BLaER1 treated with 17β-estradiol and CSF1 and Interleukin-3, amounts not matched to agents 10 nM and 100 nM (cell line): ENCODE data around the gene MYOZ3.

Source experiments
- H3K27ac ChIP-seq, 11 experiments: shearing (Covaris generic); formaldehyde crosslinking; 2 replicates each; pipeline ENCODE4 v1.8.1; 2022
- H3K27me3 ChIP-seq, 11 experiments: shearing (Covaris generic); formaldehyde crosslinking; 2 replicates each; pipeline ENCODE4 v1.8.1; 2022
- H3K36me3 ChIP-seq, 11 experiments: shearing (Covaris generic); formaldehyde crosslinking; 2 replicates each; pipeline ENCODE4 v1.8.1; 2022
- H3K4me1 ChIP-seq, 10 experiments: shearing (Covaris generic); formaldehyde crosslinking; 2 replicates each; pipeline ENCODE4 v1.8.1; 2022
- H3K4me2 ChIP-seq, 11 experiments: shearing (Covaris generic); formaldehyde crosslinking; 2 replicates each; pipeline ENCODE4 v1.8.1; 2022
- H3K4me3 ChIP-seq, 10 experiments: shearing (Covaris generic); formaldehyde crosslinking; 2 replicates each; pipeline ENCODE4 v1.8.1; 2022
- H3K9ac ChIP-seq, 11 experiments: shearing (Covaris generic); formaldehyde crosslinking; 2 replicates each; pipeline ENCODE4 v1.8.1; 2022
- H3K9me3 ChIP-seq, 11 experiments: shearing (Covaris generic); formaldehyde crosslinking; replicated peaks in 1 of 11; 2 replicates each; pipeline ENCODE4 v1.8.1; 2022
- H4K20me1 ChIP-seq, 11 experiments: shearing (Covaris generic); formaldehyde crosslinking; 2 replicates each; pipeline ENCODE4 v1.8.1; 2022
- Cebpa-rat ChIP-seq, 11 experiments: shearing (Covaris generic); IDR thresholded peaks; 2 replicates each; pipeline ENCODE4 v1.8.1; 2022

Gene MYOZ3

DNA sequence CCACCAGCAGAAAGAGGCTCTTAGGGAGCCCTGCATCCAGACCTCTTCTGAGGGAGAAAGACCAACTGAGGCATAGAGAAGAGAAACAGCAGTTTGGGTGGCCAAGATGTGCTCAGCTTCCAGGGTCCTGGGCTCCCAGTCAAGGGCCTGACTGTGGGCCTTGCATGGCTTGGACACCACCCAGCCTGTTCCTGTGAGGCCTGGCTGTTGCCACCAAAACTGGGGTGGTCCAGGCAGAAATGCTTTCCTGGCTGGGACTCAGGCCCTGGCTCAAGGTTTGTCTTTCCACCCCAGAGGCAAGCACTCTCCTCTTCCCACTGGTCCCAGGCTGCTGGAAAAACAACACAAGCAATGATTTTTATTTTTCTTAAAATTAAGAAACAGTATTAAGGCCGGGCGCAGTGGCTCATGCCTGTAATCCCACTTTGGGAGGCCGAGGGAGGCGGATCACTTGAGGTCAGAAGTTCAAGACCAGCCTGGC, 13.3 kb downstream of the MYOZ3 start:
- Histone ChIP-seq H3K27me3 (peaks cover 23 to 35% (median 29%) of the 10 kb centered on the region in 11 experiments), H3K4me1 (peaks cover 17 to 31% (median 23%) of the 10 kb centered on the region in 10 experiments), H3K36me3 (peaks cover 0 to 16% (median 7%) of the 10 kb centered on the region in 11 experiments; a peak in 10 of 22 replicates), H3K27ac (no peak overlapping the region), H3K9me3 (no peaks in the 10 kb centered on the region), H3K4me3 (no peak overlapping the region), H3K9ac (peak overlapping the region in 1 of 11 experiments; percentile 9; a peak in 1 of 22 replicates), H4K20me1 (peaks cover 0 to 11% (median 0%) of the 10 kb centered on the region in 11 experiments; a peak in 2 of 22 replicates), H3K4me2 (no peak overlapping the region)
- TF ChIP-seq Cebpa-rat (IDR thresholded peaks at IDR 0.05) = no peak

DNA sequence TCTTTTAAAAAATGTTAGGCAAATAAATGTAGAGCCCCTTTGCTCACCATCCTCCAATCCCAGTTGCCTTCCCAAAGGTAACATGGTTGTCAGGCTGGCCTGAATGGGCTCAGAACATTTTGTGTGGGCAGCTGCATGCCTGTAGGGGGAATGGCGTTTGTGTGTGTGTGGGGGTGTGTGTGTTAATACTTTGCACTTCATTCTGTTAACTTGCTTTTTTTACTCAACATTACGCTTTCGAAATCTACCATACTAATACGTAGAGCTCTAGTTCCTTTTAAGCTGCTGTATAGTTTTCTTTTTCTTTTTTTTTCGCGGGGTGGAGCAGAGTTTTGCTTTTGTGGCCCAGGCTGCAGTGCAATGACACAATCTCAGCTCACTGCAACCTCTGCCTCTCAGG, 14.0 kb downstream of the MYOZ3 start:
- H3K27me3 ChIP-seq = peaks cover 21 to 33% (median 29%) of the 10 kb centered on the region in 11 experiments
- H3K27ac ChIP-seq = no peak overlapping the region
- no peak for TF ChIP-seq Cebpa-rat (IDR thresholded peaks at IDR 0.05)
- H3K4me3 ChIP-seq = no peak overlapping the region
- H3K4me2 ChIP-seq = no peak overlapping the region
- H4K20me1 ChIP-seq = peaks cover 0 to 11% (median 0%) of the 10 kb centered on the region in 11 experiments; a peak in 2 of 22 replicates
- H3K9ac ChIP-seq = no peak overlapping the region
- H3K4me1 ChIP-seq = peaks cover 17 to 31% (median 23%) of the 10 kb centered on the region in 10 experiments
- no peaks in the 10 kb centered on the region for H3K9me3 ChIP-seq
- peaks cover 0 to 18% (median 8%) of the 10 kb centered on the region in 11 experiments; a peak in 11 of 22 replicates for H3K36me3 ChIP-seq

- Histone ChIP-seq H3K4me2 (no peak overlapping the region), H3K4me1 (peaks cover 12 to 24% (median 19%) of the 10 kb centered on the region in 10 experiments), H3K36me3 (peaks cover 0 to 31% (median 9%) of the 10 kb centered on the region in 11 experiments; a peak in 11 of 22 replicates), H3K27ac (no peak overlapping the region), H4K20me1 (peaks cover 0 to 4% (median 0%) of the 10 kb centered on the region in 11 experiments; a peak in 2 of 22 replicates), H3K9ac (no peak overlapping the region; a peak in 1 of 22 replicates), H3K27me3 (peaks cover 6 to 18% (median 14%) of the 10 kb centered on the region in 11 experiments), H3K4me3 (no peak overlapping the region), H3K9me3 (no peaks in the 10 kb centered on the region)
- TF ChIP-seq Cebpa-rat (IDR thresholded peaks at IDR 0.05) = no peak
These were observed 15.5 kb downstream of the MYOZ3 start for GRCh38 chr5:150676578-150676977.

GRCh38 chr5:150689120-150689519, 28.1 kb downstream of the MYOZ3 start:
- peaks cover 0 to 18% (median 0%) of the 10 kb centered on the region in 11 experiments; a peak in 5 of 22 replicates for H4K20me1 ChIP-seq
- no peak overlapping the region for H3K9ac ChIP-seq
- no peak for TF ChIP-seq Cebpa-rat (IDR thresholded peaks at IDR 0.05)
- H3K36me3 ChIP-seq = peaks cover 59 to 92% (median 64%) of the 10 kb centered on the region in 11 experiments
- H3K27ac ChIP-seq = no peak overlapping the region
- no peak overlapping the region for H3K4me3 ChIP-seq
- no peaks in the 10 kb centered on the region for H3K27me3 ChIP-seq
- H3K4me2 ChIP-seq = no peak overlapping the region
- peaks cover 0 to 11% (median 10%) of the 10 kb centered on the region in 10 experiments; a peak in 12 of 20 replicates for H3K4me1 ChIP-seq
- H3K9me3 ChIP-seq = no peaks in the 10 kb centered on the region

GRCh38 chr5:150690760-150691159, 29.7 kb downstream of the MYOZ3 start:
- Histone ChIP-seq H3K27me3 (no peaks in the 10 kb centered on the region), H3K4me1 (peaks cover 0 to 11% (median 10%) of the 10 kb centered on the region in 10 experiments; a peak in 12 of 20 replicates), H3K27ac (no peak overlapping the region), H3K4me3 (no peak overlapping the region), H4K20me1 (peaks cover 0 to 18% (median 0%) of the 10 kb centered on the region in 11 experiments; a peak in 5 of 22 replicates), H3K9ac (no peak overlapping the region), H3K36me3 (peaks cover 75 to 99% (median 80%) of the 10 kb centered on the region in 11 experiments), H3K9me3 (no peaks in the 10 kb centered on the region), H3K4me2 (no peak overlapping the region)
- TF ChIP-seq Cebpa-rat (IDR thresholded peaks at IDR 0.05) = no peak

- Histone ChIP-seq H3K4me2 (no peak overlapping the region), H3K27me3 (no peaks in the 10 kb centered on the region), H3K27ac (no peak overlapping the region), H3K9ac (no peak overlapping the region), H4K20me1 (peaks cover 0 to 18% (median 0%) of the 10 kb centered on the region in 11 experiments; a peak in 7 of 22 replicates), H3K36me3 (peaks cover 85 to 100% (median 94%) of the 10 kb centered on the region in 11 experiments), H3K4me1 (peaks cover 0 to 11% (median 10%) of the 10 kb centered on the region in 10 experiments; a peak in 12 of 20 replicates), H3K4me3 (no peak overlapping the region), H3K9me3 (no peaks in the 10 kb centered on the region)
- TF ChIP-seq Cebpa-rat (IDR thresholded peaks at IDR 0.05) = no peak
These were observed 31.2 kb downstream of the MYOZ3 start for GRCh38 chr5:150692276-150692675.

- Histone ChIP-seq H3K27me3 (no peaks in the 10 kb centered on the region), H4K20me1 (peaks cover 0 to 38% (median 12%) of the 10 kb centered on the region in 11 experiments; a peak in 15 of 22 replicates), H3K27ac (no peak overlapping the region), H3K4me1 (peaks cover 5 to 11% (median 9%) of the 10 kb centered on the region in 10 experiments), H3K9me3 (no peaks in the 10 kb centered on the region), H3K9ac (no peak overlapping the region), H3K36me3 (peaks cover 88 to 100% (median 99%) of the 10 kb centered on the region in 11 experiments), H3K4me2 (no peak overlapping the region), H3K4me3 (no peak overlapping the region)
- no peak for TF ChIP-seq Cebpa-rat (IDR thresholded peaks at IDR 0.05)
These were observed 33.6 kb downstream of the MYOZ3 start for GRCh38 chr5:150694612-150695011.

- Histone ChIP-seq H3K9me3 (no peaks in the 10 kb centered on the region), H4K20me1 (peaks cover 0 to 31% (median 16%) of the 10 kb centered on the region in 11 experiments; a peak in 14 of 22 replicates), H3K4me3 (peak overlapping the region; percentile 88 to 100 (median 95)), H3K9ac (peak overlapping the region; percentile 91 to 99 (median 96)), H3K4me1 (peaks cover 15 to 23% (median 21%) of the 10 kb centered on the region in 10 experiments), H3K4me2 (peak overlapping the region; percentile 82 to 98 (median 94)), H3K27ac (peak overlapping the region; percentile 91 to 98 (median 96)), H3K27me3 (no peaks in the 10 kb centered on the region), H3K36me3 (peaks cover 37 to 45% (median 44%) of the 10 kb centered on the region in 11 experiments)
- no peak for TF ChIP-seq Cebpa-rat (IDR thresholded peaks at IDR 0.05)
These were observed 39.2 kb downstream of the MYOZ3 start for GRCh38 chr5:150700246-150700593.

- Histone ChIP-seq H3K27me3 (no peaks in the 10 kb centered on the region), H3K9me3 (no peaks in the 10 kb centered on the region), H3K36me3 (peaks cover 31 to 45% (median 39%) of the 10 kb centered on the region in 11 experiments), H3K27ac (peak within 1 kb of the TSS; percentile 91 to 98 (median 96)), H3K4me2 (peak within 1 kb of the TSS; percentile 82 to 98 (median 94)), H3K4me3 (peak within 1 kb of the TSS; percentile 88 to 100 (median 95)), H4K20me1 (peaks cover 0 to 30% (median 16%) of the 10 kb centered on the region in 11 experiments; a peak in 14 of 22 replicates), H3K4me1 (peaks cover 15 to 23% (median 21%) of the 10 kb centered on the region in 10 experiments), H3K9ac (peak within 1 kb of the TSS; percentile 91 to 99 (median 96))
- TF ChIP-seq Cebpa-rat (IDR thresholded peaks at IDR 0.05) = no peak
These were observed 39.7 kb downstream of the MYOZ3 start, which contains the start of gene RBM22 for GRCh38 chr5:150700594-150701377. TSS of gene RBM22 (minus strand) at chr5:150701062. CDS start at chr5:150700985, 77 bp downstream.
